ENCODE results near the gene ABR. TPM values are rescaled to one million over a fixed set of nuclear protein-coding genes. Genes with fewer than 3 reads are reported as not detected.
"Not testable (repeated sequence)": the region's sequence is repeated elsewhere in the genome, so short reads cannot be mapped to it uniquely, and the experiment has no call there.

ABR gene
- polyA plus RNA-seq, 3 donors, result 19.8 to 160 (median 26.0) TPM

DNA sequence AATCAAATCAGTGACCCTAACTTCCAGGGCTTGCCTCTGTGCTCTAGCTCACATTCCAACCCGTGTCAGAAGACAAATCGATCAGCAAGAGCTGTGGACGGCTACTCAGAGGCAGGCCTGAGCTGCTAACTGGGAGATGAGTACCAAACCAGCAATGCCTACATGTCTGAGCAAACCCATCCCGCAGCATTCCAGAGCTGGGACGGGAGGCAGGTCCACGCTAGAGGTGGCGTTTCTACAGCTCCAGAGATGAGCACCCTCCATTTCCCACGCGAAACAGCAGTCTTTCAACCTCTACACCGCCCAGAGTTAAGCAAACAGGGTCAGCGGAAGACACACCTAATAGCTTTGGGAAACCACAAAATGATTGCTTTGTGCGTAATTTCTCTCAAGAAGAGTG is 206.7 kb downstream of the ABR start:
- H2AFZ ChIP-seq (ENCODE audit: insufficient read depth, low read depth, low read length, poor library complexity, severe bottlenecking), result no peak overlapping the region
- peaks cover 0 to 6% of the 10 kb centered on the region in 2 donors for H3K4me1 ChIP-seq (ENCODE audit: control insufficient read depth in 1 of 2, insufficient read depth in 2 of 2, low read length in 2 of 2)
- Mint-ChIP-seq H3K4me1 (peaks cover 10% of the 10 kb centered on the region), H3K27me3 (ENCODE audit: low read depth in 3 of 3) (peaks cover 56 to 71% (median 61%) of the 10 kb centered on the region in 3 donors), H3K4me3 (no peak overlapping the region), H3K27ac (no peak overlapping the region), H3K9me3 (peaks cover 0 to 6% (median under 1%) of the 10 kb centered on the region in 7 donors), H3K36me3 (peaks cover 0 to under 1% of the 10 kb centered on the region in 2 donors)
- peaks cover 0 to 8% of the 10 kb centered on the region in 2 donors for H3K9me3 ChIP-seq (replicated peaks in 1 of 2; ENCODE audit: control insufficient read depth in 1 of 2, insufficient read depth in 1 of 2, low read length in 2 of 2)
- H3K79me2 ChIP-seq (ENCODE audit: insufficient read depth, low read length), result no peaks in the 10 kb centered on the region
- H3K36me3 ChIP-seq (replicated peaks in 1 of 2; ENCODE audit: control insufficient read depth in 1 of 2, insufficient read depth in 2 of 2, low read length in 2 of 2), result no peaks in the 10 kb centered on the region
- H3K27me3 ChIP-seq (ENCODE audit: control insufficient read depth in 2 of 2, insufficient read depth in 2 of 2, low read length in 2 of 2), result peaks cover 22 to 49% of the 10 kb centered on the region in 2 donors
- no peak overlapping the region for H3K27ac ChIP-seq (ENCODE audit: low read depth in 1 of 2, low read length in 2 of 2)
- WGBS (ENCODE audit: insufficient coverage), result 90% methylated on average over 12 of the region's 12 CpGs
- H3K9ac ChIP-seq (ENCODE audit: insufficient read depth, low read length, poor library complexity, severe bottlenecking), result no peak overlapping the region
- H4K20me1 ChIP-seq (ENCODE audit: insufficient read depth, low read length), result no peaks in the 10 kb centered on the region
- no peak for DNase-seq
- TF ChIP-seq, protein P1, sequence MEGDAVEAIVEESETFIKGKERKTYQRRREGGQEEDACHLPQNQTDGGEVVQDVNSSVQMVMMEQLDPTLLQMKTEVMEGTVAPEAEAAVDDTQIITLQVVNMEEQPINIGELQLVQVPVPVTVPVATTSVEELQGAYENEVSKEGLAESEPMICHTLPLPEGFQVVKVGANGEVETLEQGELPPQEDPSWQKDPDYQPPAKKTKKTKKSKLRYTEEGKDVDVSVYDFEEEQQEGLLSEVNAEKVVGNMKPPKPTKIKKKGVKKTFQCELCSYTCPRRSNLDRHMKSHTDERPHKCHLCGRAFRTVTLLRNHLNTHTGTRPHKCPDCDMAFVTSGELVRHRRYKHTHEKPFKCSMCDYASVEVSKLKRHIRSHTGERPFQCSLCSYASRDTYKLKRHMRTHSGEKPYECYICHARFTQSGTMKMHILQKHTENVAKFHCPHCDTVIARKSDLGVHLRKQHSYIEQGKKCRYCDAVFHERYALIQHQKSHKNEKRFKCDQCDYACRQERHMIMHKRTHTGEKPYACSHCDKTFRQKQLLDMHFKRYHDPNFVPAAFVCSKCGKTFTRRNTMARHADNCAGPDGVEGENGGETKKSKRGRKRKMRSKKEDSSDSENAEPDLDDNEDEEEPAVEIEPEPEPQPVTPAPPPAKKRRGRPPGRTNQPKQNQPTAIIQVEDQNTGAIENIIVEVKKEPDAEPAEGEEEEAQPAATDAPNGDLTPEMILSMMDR (IDR thresholded peaks at IDR 0.05), result no peak
- intact Hi-C loops (cut with micrococcal nuclease), result no loop called here
- no peak overlapping the region for H3K4me3 ChIP-seq (replicated peaks in 1 of 3; ENCODE audit: low read depth in 2 of 3, low read length in 3 of 3)
- no peak overlapping the region for H3K4me2 ChIP-seq (replicated peaks; ENCODE audit: extremely low read depth, low read length, poor library complexity, severe bottlenecking)

GRCh38 chr17:971861-972260 is 207.9 kb downstream of the ABR start:
- H3K36me3 Mint-ChIP-seq; H3K4me1 Mint-ChIP-seq; H2AFZ ChIP-seq (ENCODE audit: insufficient read depth, low read depth, low read length, poor library complexity, severe bottlenecking); H3K27ac ChIP-seq (ENCODE audit: low read depth in 1 of 2, low read length in 2 of 2); H3K4me1 ChIP-seq (ENCODE audit: control insufficient read depth in 1 of 2, insufficient read depth in 2 of 2, low read length in 2 of 2); H3K4me2 ChIP-seq (replicated peaks; ENCODE audit: extremely low read depth, low read length, poor library complexity, severe bottlenecking); H3K9me3 ChIP-seq (replicated peaks in 1 of 2; ENCODE audit: control insufficient read depth in 1 of 2, insufficient read depth in 1 of 2, low read length in 2 of 2); H3K4me3 Mint-ChIP-seq; H4K20me1 ChIP-seq (ENCODE audit: insufficient read depth, low read length); H3K9ac ChIP-seq (ENCODE audit: insufficient read depth, low read length, poor library complexity, severe bottlenecking); DNase-seq; H3K27ac Mint-ChIP-seq; intact Hi-C loops (cut with micrococcal nuclease); H3K9me3 Mint-ChIP-seq; H3K4me3 ChIP-seq (replicated peaks in 1 of 3; ENCODE audit: low read depth in 2 of 3, low read length in 3 of 3); H3K36me3 ChIP-seq (replicated peaks in 1 of 2; ENCODE audit: control insufficient read depth in 1 of 2, insufficient read depth in 2 of 2, low read length in 2 of 2); H3K79me2 ChIP-seq (ENCODE audit: insufficient read depth, low read length): not testable (repeated sequence)
- H3K27me3 ChIP-seq (ENCODE audit: control insufficient read depth in 2 of 2, insufficient read depth in 2 of 2, low read length in 2 of 2), result peaks cover 10 to 38% of the 10 kb centered on the region in 2 donors
- 92% methylated on average over 9 of the region's 14 CpGs for WGBS (ENCODE audit: insufficient coverage)
- H3K27me3 Mint-ChIP-seq (ENCODE audit: low read depth in 3 of 3), result peaks cover 44 to 68% (median 56%) of the 10 kb centered on the region in 3 donors
